SK-N-SH (cell line): ENCODE measurements around the gene TIGIT. TPM values are rescaled to one million over a fixed set of nuclear protein-coding genes. Genes with fewer than 3 reads are reported as not detected.

Source experiments
- CTCF ChIA-PET: fragments of 300-600, 350-600 bp; formaldehyde crosslinking; extraction: SDS; loops from one replicate; lab custom pipeline; 2021; lab: Yijun Ruan, JAX
- POLR2A ChIA-PET: fragments of 350-600 bp; sonication (Branson Sonifier 250); formaldehyde crosslinking; extraction: SDS; loops from one replicate; lab custom pipeline; 2020; ENCODE audit warnings: antibody characterized with exemption, inconsistent platforms; lab: Yijun Ruan, JAX
- DNase-seq: peaks from one replicate; pipeline ENCODE4 v3.0.0; 2012
- H2AFZ ChIP-seq: fragments of 200-600 bp; sonication (generic); 2 replicates; pipeline ENCODE4 v1.8.1; 2016; ENCODE audit warnings: antibody characterized with exemption, mild to moderate bottlenecking, low read depth
- H3F3A ChIP-seq: fragments of 200-600 bp; sonication (generic); replicated peaks from 2 replicates; pipeline ENCODE3; 2016; ENCODE audit warnings: antibody characterized with exemption, mild to moderate bottlenecking; ENCODE audit not compliant: insufficient read depth
- H3K27ac ChIP-seq, 2 experiments: fragments of 200-500 bp in 1 of 2; fragments of 200-600 bp in 1 of 2; sonication (Bioruptor generic) in 1 of 2; sonication (generic), shearing (Covaris generic) in 1 of 2; 2 replicates each; pipeline versions ENCODE4 v1.5.1 to v1.6.1; 2014 to 2016; ENCODE audit warnings: low read depth in 2 of 2, inconsistent platforms in 1 of 2, low read length in 1 of 2, mild to moderate bottlenecking in 1 of 2, mixed read lengths in 1 of 2
- H3K27me3 ChIP-seq: fragments of 200-600 bp; sonication (generic), shearing (Covaris generic); 2 replicates; pipeline ENCODE4 v1.6.1; 2016; ENCODE audit warnings: mixed run types; ENCODE audit not compliant: insufficient read depth
- H3K36me3 ChIP-seq, 2 experiments: fragments of 200-500 bp in 1 of 2; fragments of 200-600 bp in 1 of 2; sonication (Bioruptor generic) in 1 of 2; sonication (generic) in 1 of 2; replicated peaks in 1 of 2; 2 replicates each; pipeline versions ENCODE3 to v1.5.1; 2014 to 2016; ENCODE audit warnings: low read length in 1 of 2, mild to moderate bottlenecking in 1 of 2; ENCODE audit not compliant: insufficient read depth in 2 of 2, control insufficient read depth in 1 of 2
- H3K4me1 ChIP-seq, 2 experiments: fragments of 200-500 bp in 1 of 2; fragments of 200-600 bp in 1 of 2; sonication (Bioruptor generic) in 1 of 2; sonication (generic), shearing (Covaris generic) in 1 of 2; 2 replicates each; pipeline versions ENCODE4 v1.5.1 to v1.6.1; 2014 to 2016; ENCODE audit warnings: low read depth in 1 of 2, low read length in 1 of 2, mixed run types in 1 of 2; ENCODE audit not compliant: insufficient read depth in 2 of 2, control insufficient read depth in 1 of 2
- H3K4me2 ChIP-seq: fragments of 200-600 bp; sonication (generic), shearing (Covaris generic); 2 replicates; pipeline ENCODE4 v1.6.1; 2017; ENCODE audit warnings: mixed run types
- H3K4me3 ChIP-seq, 2 experiments: fragments of 200-500 bp in 1 of 2; fragments of 200-600 bp in 1 of 2; sonication (Bioruptor generic) in 1 of 2; sonication (generic), shearing (Covaris generic) in 1 of 2; 2 replicates each; pipeline versions ENCODE4 v1.5.1 to v1.8.1; 2014 to 2016; ENCODE audit warnings: low read depth in 2 of 2, inconsistent platforms in 1 of 2, low read length in 1 of 2, mild to moderate bottlenecking in 1 of 2, mixed read lengths in 1 of 2, moderate library complexity in 1 of 2
- H3K79me2 ChIP-seq: fragments of 200-600 bp; sonication (generic); 2 replicates; pipeline ENCODE4 v1.8.1; 2017; ENCODE audit warnings: mild to moderate bottlenecking; ENCODE audit not compliant: insufficient read depth
- H3K9ac ChIP-seq: fragments of 200-600 bp; sonication (generic); 2 replicates; pipeline ENCODE4 v1.6.1; 2017; ENCODE audit warnings: mixed run types
- H3K9me2 ChIP-seq: fragments of 200-600 bp; sonication (generic); 2 replicates; pipeline ENCODE4 v1.6.1; 2017; ENCODE audit warnings: mixed run types
- H3K9me3 ChIP-seq: fragments of 200-600 bp; sonication (generic); 2 replicates; pipeline ENCODE4 v1.6.1; 2017; ENCODE audit warnings: mixed run types, mild to moderate bottlenecking, moderate library complexity
- H4K20me1 ChIP-seq: fragments of 200-600 bp; sonication (generic); 2 replicates; pipeline ENCODE4 v1.6.1; 2017; ENCODE audit warnings: mild to moderate bottlenecking, mixed run types; ENCODE audit not compliant: insufficient read depth
- CHD2 ChIP-seq: fragments of 150-350 bp; IDR thresholded peaks from 2 replicates; pipeline ENCODE4 v1.6.1; 2018; ENCODE audit warnings: low read length; ENCODE audit not compliant: partially characterized antibody
- EP300 ChIP-seq, 2 experiments: IDR thresholded peaks; 2 replicates each; pipeline versions ENCODE4 v1.4.0 to v1.6.1; 2012; ENCODE audit warnings: borderline replicate concordance in 1 of 2, low read depth in 1 of 2, low read length in 1 of 2
- EZH2phosphoT487 ChIP-seq: fragments of 200-600 bp; sonication (generic); IDR thresholded peaks from 2 replicates; pipeline ENCODE4 v1.6.1; 2017; ENCODE audit warnings: low read depth, mixed run types, mild to moderate bottlenecking, antibody characterized with exemption, moderate library complexity, borderline replicate concordance
- FOSL2 ChIP-seq: IDR thresholded peaks from 2 replicates; pipeline ENCODE4 v1.4.0; 2012; ENCODE audit warnings: low read depth, mild to moderate bottlenecking, moderate library complexity, borderline replicate concordance
- FOXM1 ChIP-seq: IDR thresholded peaks from 2 replicates; pipeline ENCODE4 v1.4.0; 2012; ENCODE audit warnings: low read depth, mild to moderate bottlenecking
- GATA2 ChIP-seq: sonication (generic); formaldehyde crosslinking; IDR thresholded peaks from 2 replicates; pipeline ENCODE4 v1.5.0; 2020; ENCODE audit warnings: mild to moderate bottlenecking, missing genetic modification reagents
- JUND ChIP-seq: IDR thresholded peaks from 2 replicates; pipeline ENCODE4 v1.4.0; 2012
- NFIC ChIP-seq: IDR thresholded peaks from 2 replicates; pipeline ENCODE4 v1.4.0; 2012; ENCODE audit warnings: borderline replicate concordance
- NRF1 ChIP-seq: IDR thresholded peaks from 2 replicates; pipeline ENCODE4 v1.6.1; 2012; ENCODE audit warnings: low read depth, mild to moderate bottlenecking, low read length
- POLR2AphosphoS5 ChIP-seq: IDR thresholded peaks from 2 replicates; pipeline ENCODE4 v1.6.1; 2012; ENCODE audit warnings: low read depth, low read length
- RAD21 ChIP-seq: IDR thresholded peaks from 2 replicates; pipeline ENCODE4 v1.6.1; 2012; ENCODE audit warnings: mild to moderate bottlenecking, low read length
- REST ChIP-seq: IDR thresholded peaks from 2 replicates; pipeline ENCODE4 v1.6.1; 2012; ENCODE audit warnings: mild to moderate bottlenecking, low read depth, low read length, moderate library complexity
- RFX5 ChIP-seq: IDR thresholded peaks from 2 replicates; pipeline ENCODE4 v1.6.1; 2012; ENCODE audit warnings: mild to moderate bottlenecking, improper control_type of control experiment, low read length
- RXRA ChIP-seq: IDR thresholded peaks from 2 replicates; pipeline ENCODE4 v1.4.0; 2012; ENCODE audit warnings: low read depth, mild to moderate bottlenecking, borderline replicate concordance
- SIN3A ChIP-seq: IDR thresholded peaks from 2 replicates; pipeline ENCODE4 v1.6.1; 2012; ENCODE audit warnings: low read depth, mild to moderate bottlenecking, low read length, moderate library complexity, borderline replicate concordance
- TAF1 ChIP-seq: IDR thresholded peaks from 2 replicates; pipeline ENCODE4 v1.6.1; 2012; ENCODE audit warnings: low read depth, mild to moderate bottlenecking, low read length, moderate library complexity, borderline replicate concordance
- TCF12 ChIP-seq: IDR thresholded peaks from 2 replicates; pipeline ENCODE4 v1.4.0; 2012
- USF1 ChIP-seq: IDR thresholded peaks from 2 replicates; pipeline ENCODE4 v1.4.0; 2012; ENCODE audit warnings: low read depth, borderline replicate concordance
- ZBTB33 ChIP-seq: IDR thresholded peaks from 2 replicates; pipeline ENCODE4 v1.4.0; 2012; ENCODE audit warnings: low read depth, borderline replicate concordance
- WGBS: methylation state at CpG from one replicate; pipeline ENCODE4 v1.1.6; 2017; ENCODE audit warnings: low lambda C conversion rate; 5-methylcytosine and 5-hydroxymethylcytosine counted together
- polyA plus RNA-seq, 3 experiments: library from polyadenylated mRNA; depleted of rRNA; stranded (reverse); fragments of >200 nt; gene quantifications; 2 replicates each; pipeline ENCODE4 v1.2.3, GENCODE V29; 2012

The TIGIT gene
- polyA plus RNA-seq, 1 of the 3 experiments (the other 2 are of a cell fraction), result not detected

GRCh38 chr3:114285648-114286230 is 8.1 kb upstream of the TIGIT start:
- Histone ChIP-seq H2AFZ (no peak overlapping the region), H3K9me3 (no peaks in the 10 kb centered on the region), H3K9me2 (no peaks in the 10 kb centered on the region), H3K9ac (no peak overlapping the region), H3K4me2 (no peak overlapping the region), H3K27me3 (no peaks in the 10 kb centered on the region), H3K4me1 (no peaks in the 10 kb centered on the region), H3K27ac (no peak overlapping the region), H4K20me1 (no peaks in the 10 kb centered on the region), H3K4me3 (no peak overlapping the region), H3K79me2 (no peaks in the 10 kb centered on the region), H3K36me3 (no peaks in the 10 kb centered on the region)
- CTCF ChIA-PET, result interaction anchor here (0.9 to 1.1 kb wide), 2 partner anchors 9 to 50 kb away, joined by 3 to 5 read pairs; no protein-coding TSS in a partner anchor
- POLR2A ChIA-PET, result no interaction called here
- WGBS, result 57% methylated on average over 3 of the region's 3 CpGs
- no peak for TF ChIP-seq TCF12
- no peak for TF ChIP-seq RFX5
- TF ChIP-seq TAF1, result no peak
- TF ChIP-seq NFIC, result no peak
- TF ChIP-seq RAD21, result no peak
- no peak for TF ChIP-seq EP300 (IDR thresholded peaks at IDR 0.05; ENCODE audit: borderline replicate concordance in 1 of 2, low read depth in 1 of 2, low read length in 1 of 2)
- no peak for TF ChIP-seq FOSL2
- no peak for TF ChIP-seq RXRA
- no peak for TF ChIP-seq REST
- TF ChIP-seq NRF1, result no peak
- TF ChIP-seq GATA2 (CRISPR knock-in tag), result no peak
- no peak for TF ChIP-seq ZBTB33
- no peak for TF ChIP-seq JUND
- TF ChIP-seq SIN3A, result no peak
- no peak for TF ChIP-seq EZH2phosphoT487
- TF ChIP-seq POLR2AphosphoS5, result no peak
- TF ChIP-seq USF1, result no peak
- TF ChIP-seq CHD2, result no peak
- no peak for TF ChIP-seq FOXM1
- TF ChIP-seq, all 33 proteins: peak for 0
- H3F3A ChIP-seq, result no peaks in the 10 kb centered on the region
- no peak for DNase-seq
